Thyroid gland (tissue), 4 donors: ENCODE data around the gene DIMT1.

ENCODE experiments used
- CTCF ChIP-seq, 6 experiments: fragments of 200-600 bp in 3 of 6; fragments of 450-650 bp in 3 of 6; sonication (generic) in 3 of 6; IDR thresholded peaks; one replicate each; pipeline ENCODE4 v1.5.1; 2016 to 2019; ENCODE audit warnings: antibody characterized with exemption in 6 of 6, mild to moderate bottlenecking in 2 of 6, inconsistent platforms in 1 of 6, moderate library complexity in 1 of 6
- POLR2A ChIP-seq, 2 donors: fragments of 450-650 bp; IDR thresholded peaks; one replicate each; pipeline ENCODE4 v1.6.1; 2017; ENCODE audit warnings: antibody characterized with exemption in 2 of 2, mild to moderate bottlenecking in 2 of 2, moderate library complexity in 1 of 2

- TF ChIP-seq CTCF (IDR thresholded peaks at IDR 0.05) (no peak), POLR2A (IDR thresholded peaks at IDR 0.05) (no peak)
Observed at GRCh38 chr5:62343428-62343827, 60.3 kb downstream of the DIMT1 start.
